Measurements from ENCODE around the gene TNFRSF8. TPM values are rescaled to one million over a fixed set of nuclear protein-coding genes. Genes with fewer than 3 reads are reported as not detected.

The TNFRSF8 gene
- total and polyA plus RNA-seq, 9 donors: 0.07 to 0.31 (median 0.21) TPM

DNA sequence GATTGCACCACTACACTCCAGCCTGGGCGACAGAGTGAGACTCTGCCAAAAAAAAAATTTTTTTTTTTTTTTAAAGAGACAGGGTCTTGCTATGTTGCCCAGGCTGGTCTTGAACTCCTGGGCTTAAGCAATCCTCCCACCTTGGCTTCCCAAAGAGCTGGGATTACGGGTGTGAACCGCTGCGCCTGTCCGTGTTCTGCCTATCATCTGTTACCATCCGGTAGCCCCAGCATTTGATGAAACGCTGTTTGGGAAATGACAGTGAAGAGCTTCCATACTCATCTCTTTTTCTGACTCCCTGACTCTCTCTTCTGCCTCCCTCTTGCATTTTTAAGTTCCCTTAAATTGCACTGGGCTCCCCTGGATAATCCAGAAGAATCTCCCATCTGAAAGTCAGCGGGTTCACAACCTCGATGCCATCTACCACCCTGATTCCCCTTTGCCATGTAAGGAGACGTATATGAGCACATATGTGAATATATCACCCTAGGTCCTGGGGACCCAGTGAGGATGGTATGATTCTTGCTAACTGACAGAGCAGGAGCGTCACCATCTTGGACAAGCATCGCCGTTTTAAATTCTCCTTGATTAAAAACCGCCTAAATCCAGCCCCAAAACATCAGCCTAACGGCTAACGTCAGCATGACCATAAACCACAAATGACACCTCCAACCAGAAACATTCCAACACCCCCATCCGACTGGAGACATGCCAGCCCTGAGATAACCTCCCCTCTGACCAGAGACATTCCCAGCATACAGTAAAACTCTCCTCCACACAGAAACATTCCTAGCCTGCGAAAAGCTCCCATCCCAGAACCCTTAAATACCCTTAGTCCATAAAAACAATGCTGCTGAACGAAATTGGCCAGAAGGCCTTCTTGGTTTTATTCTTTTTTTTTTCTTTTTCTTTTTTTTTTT lies 12.4 kb downstream of the TNFRSF8 start:
- no peak overlapping the region for H3K27ac ChIP-seq (ENCODE audit: low read length)
- peaks cover 4% of the 10 kb centered on the region for H3K9me3 ChIP-seq (replicated peaks; ENCODE audit: control insufficient read depth, low read depth, low read length)
- no peaks in the 10 kb centered on the region for H3K36me3 ChIP-seq (ENCODE audit: control insufficient read depth, insufficient read depth, low read length)
- H3K27me3 ChIP-seq (ENCODE audit: control insufficient read depth, insufficient read depth, low read length): peaks cover 13% of the 10 kb centered on the region
- DNase-seq: no peak
- no peaks in the 10 kb centered on the region for H3K4me1 ChIP-seq (ENCODE audit: control insufficient read depth, insufficient read depth, low read length)
- 63% methylated on average over 13 of the region's 19 CpGs for WGBS (ENCODE audit: insufficient coverage)
- no peak overlapping the region for H3K4me3 ChIP-seq (ENCODE audit: low read length)

DNA sequence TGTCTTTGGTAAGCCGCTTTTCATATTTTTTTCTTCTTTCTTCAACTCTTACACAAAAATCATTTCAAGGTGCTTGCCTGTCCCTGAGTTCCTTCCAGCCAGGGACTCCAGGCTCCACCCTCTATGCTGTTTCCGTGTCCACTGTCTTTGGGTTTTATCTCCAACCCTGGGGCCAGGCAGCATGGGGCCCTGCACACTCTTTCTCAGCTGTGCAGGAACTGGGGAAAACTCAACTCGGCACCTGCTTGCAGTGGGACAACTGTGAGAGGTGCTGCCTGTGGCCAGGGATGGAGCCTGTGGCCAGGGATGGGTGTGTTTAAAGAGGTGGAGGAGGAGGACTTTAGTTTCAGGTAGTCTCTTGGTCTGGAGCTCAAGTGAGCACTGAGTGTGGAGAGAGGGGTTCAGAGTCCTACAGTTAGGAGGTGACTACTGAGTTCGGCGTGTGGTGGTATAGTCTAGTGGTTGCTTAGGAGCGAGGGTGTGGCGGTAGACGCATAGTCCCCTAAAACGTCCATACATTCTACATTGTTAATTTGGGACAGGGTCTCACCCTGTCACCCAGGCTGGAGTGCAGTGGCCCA lies 13.4 kb downstream of the TNFRSF8 start:
- no peaks in the 10 kb centered on the region for H3K4me1 ChIP-seq (ENCODE audit: control insufficient read depth, insufficient read depth, low read length)
- no peaks in the 10 kb centered on the region for H3K36me3 ChIP-seq (ENCODE audit: control insufficient read depth, insufficient read depth, low read length)
- DNase-seq: no peak
- no peak overlapping the region for H3K4me3 ChIP-seq (ENCODE audit: low read length)
- WGBS (ENCODE audit: insufficient coverage): 58% methylated on average over 3 of the region's 9 CpGs
- H3K27me3 ChIP-seq (ENCODE audit: control insufficient read depth, insufficient read depth, low read length): peaks cover 13% of the 10 kb centered on the region
- H3K27ac ChIP-seq (ENCODE audit: low read length): no peak overlapping the region
- peaks cover 4% of the 10 kb centered on the region for H3K9me3 ChIP-seq (replicated peaks; ENCODE audit: control insufficient read depth, low read depth, low read length)

DNA sequence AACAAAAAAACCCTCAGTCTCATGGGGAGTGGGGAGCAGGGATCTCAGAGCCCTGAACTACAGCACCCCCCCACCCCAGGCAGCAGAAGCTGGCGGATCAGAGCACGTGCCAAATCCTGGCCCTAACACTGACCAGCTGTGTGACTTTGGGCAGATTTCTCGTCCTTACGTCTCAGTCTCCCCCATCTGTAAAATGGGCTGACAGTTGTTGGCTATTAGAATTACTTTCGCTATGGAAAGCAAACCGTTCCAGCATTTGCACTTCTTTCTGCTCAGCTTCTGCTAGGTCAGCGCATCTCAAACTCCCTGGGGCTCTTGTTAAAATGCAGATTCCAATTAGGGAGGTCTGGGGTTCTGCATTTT lies 15.5 kb downstream of the TNFRSF8 start:
- no peaks in the 10 kb centered on the region for H3K4me1 ChIP-seq (ENCODE audit: control insufficient read depth, insufficient read depth, low read length)
- H3K36me3 ChIP-seq (ENCODE audit: control insufficient read depth, insufficient read depth, low read length): no peaks in the 10 kb centered on the region
- DNase-seq: no peak
- H3K27me3 ChIP-seq (ENCODE audit: control insufficient read depth, insufficient read depth, low read length): peaks cover 13% of the 10 kb centered on the region
- H3K9me3 ChIP-seq (replicated peaks; ENCODE audit: control insufficient read depth, low read depth, low read length): peaks cover 9% of the 10 kb centered on the region
- no peak overlapping the region for H3K4me3 ChIP-seq (ENCODE audit: low read length)
- no peak overlapping the region for H3K27ac ChIP-seq (ENCODE audit: low read length)
- no CpG with 5 or more reads among the region's 7 CpGs for WGBS (ENCODE audit: insufficient coverage)

DNA sequence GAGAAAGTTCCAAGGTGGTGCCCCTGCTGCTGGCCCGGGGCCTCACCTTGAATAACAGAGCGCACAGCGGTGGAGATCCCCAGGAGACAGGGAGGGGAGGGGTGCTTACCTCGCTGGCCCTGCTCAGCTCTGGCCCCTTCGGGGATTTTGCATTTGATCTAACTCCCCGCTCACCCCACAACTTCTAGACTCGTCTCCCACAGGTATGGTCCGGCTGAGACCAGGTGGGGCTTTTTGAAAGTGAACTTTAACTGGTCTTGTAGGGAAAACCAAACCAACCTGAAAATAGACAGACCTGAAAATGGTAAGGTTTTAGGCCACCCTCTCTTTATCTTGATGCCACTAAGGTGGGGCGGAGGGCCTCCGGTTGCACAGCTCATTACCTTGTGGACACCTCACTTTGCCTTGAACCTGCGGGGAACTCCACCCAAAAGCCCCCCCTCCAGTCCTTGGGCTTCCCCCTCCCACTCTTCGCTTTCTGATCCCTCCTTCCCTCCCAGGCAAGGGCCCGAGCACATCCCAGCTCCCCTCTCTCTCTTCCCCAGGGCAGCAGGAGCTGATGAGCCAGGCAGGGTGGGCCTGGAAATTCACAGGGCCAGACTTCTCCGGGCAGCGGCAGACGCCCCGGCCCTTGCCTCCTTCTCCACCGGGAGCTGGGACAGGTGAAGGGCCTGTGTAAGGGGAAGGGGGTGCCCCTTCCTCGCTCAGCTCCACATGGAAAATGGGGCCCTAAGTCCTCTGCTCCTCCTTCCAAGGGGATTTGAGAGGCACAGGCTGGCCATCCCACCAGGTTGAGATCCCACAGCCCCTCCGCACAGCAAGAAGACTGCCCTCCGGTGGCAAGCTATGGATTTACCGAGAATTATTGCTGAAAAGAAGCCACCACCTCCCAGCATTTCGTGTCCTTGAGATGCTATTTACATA lies 16.1 kb downstream of the TNFRSF8 start:
- H3K27me3 ChIP-seq (ENCODE audit: control insufficient read depth, insufficient read depth, low read length): peaks cover 13% of the 10 kb centered on the region
- no peaks in the 10 kb centered on the region for H3K4me1 ChIP-seq (ENCODE audit: control insufficient read depth, insufficient read depth, low read length)
- 30% methylated on average over 8 of the region's 23 CpGs for WGBS (ENCODE audit: insufficient coverage)
- DNase-seq: peak; percentile 39
- H3K27ac ChIP-seq (ENCODE audit: low read length): no peak overlapping the region
- H3K9me3 ChIP-seq (replicated peaks; ENCODE audit: control insufficient read depth, low read depth, low read length): peaks cover 9% of the 10 kb centered on the region
- no peaks in the 10 kb centered on the region for H3K36me3 ChIP-seq (ENCODE audit: control insufficient read depth, insufficient read depth, low read length)
- no peak overlapping the region for H3K4me3 ChIP-seq (ENCODE audit: low read length)

DNA sequence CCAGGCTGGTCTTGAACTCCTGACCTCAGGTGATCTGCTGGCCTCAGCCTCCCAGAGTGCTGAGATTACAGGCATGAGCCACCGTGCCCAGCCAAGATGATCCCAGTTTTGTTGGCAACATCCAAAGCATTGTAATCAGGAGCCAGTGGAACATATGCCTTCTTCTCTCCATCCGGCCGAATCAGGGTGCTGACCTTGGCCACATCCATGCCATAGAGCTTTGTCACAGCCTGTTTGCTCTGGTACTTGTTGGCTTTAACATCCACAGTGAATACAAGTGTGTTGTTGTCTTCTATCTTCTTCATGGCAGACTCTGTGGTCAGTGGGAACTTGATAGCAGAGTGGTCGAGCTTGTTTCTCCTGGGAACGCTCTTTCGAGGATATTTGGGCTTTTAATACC lies 17.1 kb downstream of the TNFRSF8 start:
- H3K27me3 ChIP-seq (ENCODE audit: control insufficient read depth, insufficient read depth, low read length): peaks cover 13% of the 10 kb centered on the region
- H3K36me3 ChIP-seq (ENCODE audit: control insufficient read depth, insufficient read depth, low read length): no peaks in the 10 kb centered on the region
- no peaks in the 10 kb centered on the region for H3K4me1 ChIP-seq (ENCODE audit: control insufficient read depth, insufficient read depth, low read length)
- H3K9me3 ChIP-seq (replicated peaks; ENCODE audit: control insufficient read depth, low read depth, low read length): peaks cover 9% of the 10 kb centered on the region
- no peak overlapping the region for H3K4me3 ChIP-seq (ENCODE audit: low read length)
- 78% methylated on average over 3 of the region's 6 CpGs for WGBS (ENCODE audit: insufficient coverage)
- H3K27ac ChIP-seq (ENCODE audit: low read length): no peak overlapping the region
- DNase-seq: no peak

DNA sequence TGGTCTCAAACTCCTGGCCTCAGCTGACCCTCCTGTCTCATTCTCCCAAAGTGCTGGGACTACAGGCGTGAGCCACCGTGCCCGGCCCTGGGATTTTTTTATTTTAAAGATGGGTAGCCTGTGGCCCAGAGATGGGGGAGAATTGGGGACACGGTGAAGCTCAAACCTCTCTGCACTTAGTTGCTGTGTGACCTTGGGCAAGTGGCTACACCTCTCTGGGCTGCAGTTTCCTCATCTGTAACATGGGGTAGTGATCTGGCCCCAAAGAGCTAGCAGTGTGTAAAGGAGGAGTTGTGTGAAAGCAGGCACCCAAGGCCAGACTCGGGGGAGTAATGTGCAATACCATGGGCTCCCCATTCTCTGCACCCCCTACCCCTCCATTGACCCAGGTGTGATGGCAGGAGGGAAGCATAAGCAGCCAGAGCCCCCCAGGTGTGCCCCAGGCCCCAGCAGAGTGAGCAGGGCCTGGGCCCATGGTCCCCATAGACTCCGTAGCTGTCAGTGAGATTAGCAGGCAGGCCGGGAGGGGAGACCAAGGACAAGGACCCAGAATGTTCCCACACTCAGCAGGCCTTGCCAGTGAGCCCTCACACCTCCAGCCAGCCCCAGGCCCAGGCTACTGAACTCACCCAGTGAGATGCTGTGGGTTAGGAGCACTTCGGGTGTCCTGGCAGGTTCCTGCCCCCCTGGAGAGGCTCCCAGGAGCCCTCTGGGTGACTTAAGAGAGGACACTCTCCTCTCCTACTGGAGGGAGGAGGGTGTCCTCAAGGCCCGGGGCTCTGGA lies 17.9 kb downstream of the TNFRSF8 start:
- H3K4me1 ChIP-seq (ENCODE audit: control insufficient read depth, insufficient read depth, low read length): no peaks in the 10 kb centered on the region
- H3K27me3 ChIP-seq (ENCODE audit: control insufficient read depth, insufficient read depth, low read length): peaks cover 13% of the 10 kb centered on the region
- 95% methylated on average over 4 of the region's 9 CpGs for WGBS (ENCODE audit: insufficient coverage)
- H3K27ac ChIP-seq (ENCODE audit: low read length): no peak overlapping the region
- DNase-seq: no peak
- H3K4me3 ChIP-seq (ENCODE audit: low read length): no peak overlapping the region
- peaks cover 9% of the 10 kb centered on the region for H3K9me3 ChIP-seq (replicated peaks; ENCODE audit: control insufficient read depth, low read depth, low read length)
- H3K36me3 ChIP-seq (ENCODE audit: control insufficient read depth, insufficient read depth, low read length): no peaks in the 10 kb centered on the region

DNA sequence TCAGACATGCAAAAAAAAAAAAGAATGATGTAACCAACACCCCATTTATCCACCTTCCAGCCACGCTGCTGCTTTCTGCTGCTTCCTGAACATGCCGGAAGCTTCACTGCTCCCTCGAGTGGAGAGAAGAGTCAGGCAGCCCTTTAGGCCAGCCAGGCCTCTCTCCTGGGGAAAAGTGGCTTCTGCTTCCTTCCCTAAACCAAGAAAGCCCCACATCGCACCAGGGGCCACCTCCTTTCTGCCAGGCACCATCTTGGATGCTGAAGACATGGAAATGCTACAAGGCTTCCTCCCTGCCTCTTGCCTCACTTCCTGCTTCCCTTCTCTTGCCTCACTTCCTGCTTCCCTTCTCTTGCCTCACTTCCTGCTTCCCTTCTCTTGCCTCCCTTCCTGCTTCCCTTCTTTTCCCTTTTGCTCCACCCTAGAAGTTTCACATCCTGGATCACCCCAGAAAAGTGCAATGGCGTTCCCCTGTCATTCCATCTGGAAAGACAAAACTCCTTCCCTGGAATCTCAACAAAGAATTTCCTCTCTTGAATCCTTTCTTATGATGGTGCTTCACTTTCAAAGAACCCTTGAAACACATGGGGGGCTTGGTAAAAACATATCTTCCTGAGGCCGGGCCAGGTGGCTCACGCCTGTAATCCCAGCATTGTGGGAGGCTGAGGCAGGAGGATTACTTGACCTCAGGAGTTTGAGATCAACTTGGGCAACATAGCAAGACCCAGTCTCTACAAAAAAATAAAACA lies 18.7 kb downstream of the TNFRSF8 start:
- Histone ChIP-seq H3K36me3 (ENCODE audit: control insufficient read depth, insufficient read depth, low read length) (no peaks in the 10 kb centered on the region), H3K9me3 (replicated peaks; ENCODE audit: control insufficient read depth, low read depth, low read length) (peaks cover 9% of the 10 kb centered on the region), H3K4me1 (ENCODE audit: control insufficient read depth, insufficient read depth, low read length) (no peaks in the 10 kb centered on the region), H3K4me3 (ENCODE audit: low read length) (no peak overlapping the region), H3K27ac (ENCODE audit: low read length) (no peak overlapping the region), H3K27me3 (ENCODE audit: control insufficient read depth, insufficient read depth, low read length) (peaks cover 13% of the 10 kb centered on the region)
- 80% methylated on average over 5 of the region's 7 CpGs for WGBS (ENCODE audit: insufficient coverage)
- DNase-seq: no peak

DNA sequence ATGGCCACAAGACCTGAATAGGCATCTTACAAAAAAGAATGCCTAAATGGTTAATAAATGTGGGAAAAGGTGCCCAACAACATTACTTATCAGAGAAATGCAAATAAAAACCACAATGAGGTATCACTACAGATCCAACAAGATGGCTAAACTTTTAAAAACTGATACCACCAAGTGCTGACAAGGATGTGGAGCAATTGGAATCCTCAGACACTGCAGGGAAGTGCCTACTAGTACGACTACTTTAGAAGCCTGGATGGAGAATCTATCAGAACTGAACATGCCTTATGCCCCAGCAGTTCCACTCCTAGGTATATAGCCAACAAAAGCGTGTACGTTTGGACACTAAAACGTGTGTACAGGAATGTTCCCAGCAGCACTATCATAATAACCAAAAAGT lies 19.9 kb downstream of the TNFRSF8 start:
- DNase-seq: no peak
- 80% methylated on average over 2 of the region's 4 CpGs for WGBS (ENCODE audit: insufficient coverage)
- H3K4me3 ChIP-seq (ENCODE audit: low read length): no peak overlapping the region

DNA sequence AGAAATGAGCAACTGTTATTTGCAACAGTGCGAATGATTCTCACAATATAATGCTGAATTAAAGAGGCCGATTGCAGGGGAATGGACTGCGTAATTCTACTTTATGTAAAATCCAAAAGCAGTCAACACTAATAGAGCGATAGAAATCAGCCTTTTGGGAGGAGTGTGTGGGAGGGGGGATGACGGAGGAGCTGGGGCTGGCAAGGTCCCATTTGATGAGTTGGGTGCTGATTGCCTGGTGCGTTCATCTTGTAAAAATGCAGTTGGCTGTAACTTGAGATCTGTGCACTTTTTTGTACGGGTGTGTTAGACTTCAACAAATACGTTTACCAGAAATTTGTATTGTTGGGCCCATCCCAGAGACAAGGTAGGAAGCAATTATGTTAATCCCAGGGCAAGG lies 20.7 kb downstream of the TNFRSF8 start:
- Histone ChIP-seq H3K9me3 (replicated peaks; ENCODE audit: control insufficient read depth, low read depth, low read length) (peaks cover 6% of the 10 kb centered on the region), H3K4me3 (ENCODE audit: low read length) (no peak overlapping the region), H3K4me1 (ENCODE audit: control insufficient read depth, insufficient read depth, low read length) (peaks cover 2% of the 10 kb centered on the region), H3K27ac (ENCODE audit: low read length) (no peak overlapping the region), H3K36me3 (ENCODE audit: control insufficient read depth, insufficient read depth, low read length) (no peaks in the 10 kb centered on the region), H3K27me3 (ENCODE audit: control insufficient read depth, insufficient read depth, low read length) (peaks cover 7% of the 10 kb centered on the region)
- 36% methylated on average over 5 of the region's 8 CpGs for whole genome bisulfite sequencing (ENCODE audit: insufficient coverage)
- DNase-seq: no peak

More for the DNA sequence above, 19.9 kb downstream of the TNFRSF8 start:
- Histone ChIP-seq H3K36me3 (ENCODE audit: control insufficient read depth, insufficient read depth, low read length) (no peaks in the 10 kb centered on the region), H3K4me1 (ENCODE audit: control insufficient read depth, insufficient read depth, low read length) (peaks cover 2% of the 10 kb centered on the region), H3K9me3 (replicated peaks; ENCODE audit: control insufficient read depth, low read depth, low read length) (peaks cover 6% of the 10 kb centered on the region), H3K27me3 (ENCODE audit: control insufficient read depth, insufficient read depth, low read length) (peaks cover 11% of the 10 kb centered on the region), H3K27ac (ENCODE audit: low read length) (no peak overlapping the region)
